DMS153 treated with DMSO at 0.1 percent for 48 hours (cell line): Measurements from ENCODE around the gene DAB1.

ENCODE experiments used
- DNase-seq: peaks from one replicate; lab custom pipeline; 2025; ENCODE audit not compliant: unreplicated experiment; lab: John Stamatoyannopoulos, UW

Gene DAB1

DNA sequence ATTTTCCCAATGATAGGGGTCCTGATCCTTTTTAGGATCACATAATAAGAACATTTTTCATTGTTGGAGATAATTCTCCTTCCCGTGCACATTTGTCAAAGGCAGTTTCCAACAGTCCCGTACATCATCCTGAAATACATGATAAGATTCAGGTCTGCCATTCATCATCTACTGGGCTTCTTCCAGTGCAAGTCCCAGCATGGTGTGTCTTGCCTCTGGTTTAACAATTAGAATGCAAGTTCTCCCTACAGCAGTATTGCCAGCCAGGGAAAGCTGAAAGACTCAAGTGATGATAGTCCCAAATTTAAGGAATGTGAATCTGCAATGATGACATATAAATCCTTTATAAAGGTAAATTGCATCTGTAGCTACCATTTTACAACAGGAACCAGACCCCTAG, 146.2 kb downstream of the DAB1 start:
- DNase-seq: no peak

- DNase-seq: no peak
Observed at GRCh38 chr1:57276918-57277317, 146.9 kb downstream of the DAB1 start.

GRCh38 chr1:57272601-57273000, 151.3 kb downstream of the DAB1 start:
- DNase-seq: no peak

- DNase-seq: no peak
Observed at GRCh38 chr1:57272150-57272549, 151.7 kb downstream of the DAB1 start.

- DNase-seq: no peak
Observed at GRCh38 chr1:57270927-57271698, 152.7 kb downstream of the DAB1 start.

GRCh38 chr1:57269630-57270225, 154.1 kb downstream of the DAB1 start:
- DNase-seq: no peak

GRCh38 chr1:57265104-57265503, 158.8 kb downstream of the DAB1 start:
- no peak for DNase-seq

DNA sequence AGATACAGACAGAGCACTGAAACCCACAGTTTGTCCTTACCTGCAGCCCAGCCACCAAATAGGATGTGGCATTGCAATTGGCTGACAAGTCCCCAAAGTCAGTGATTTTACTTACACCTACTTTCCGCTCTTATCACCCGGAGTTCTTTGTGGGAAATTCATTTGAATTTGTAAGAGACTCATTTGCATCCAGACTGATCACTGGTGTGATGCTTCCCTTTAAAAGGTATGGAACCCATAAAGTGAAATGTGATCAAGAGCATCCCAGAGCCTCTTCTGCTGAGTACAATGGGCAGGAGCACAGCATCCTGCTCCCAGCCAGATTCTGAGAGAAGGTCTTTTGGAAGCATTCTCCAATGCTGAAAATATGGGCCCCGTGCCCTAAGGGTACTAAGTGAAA, 161.4 kb downstream of the DAB1 start:
- DNase-seq: no peak

- DNase-seq: no peak
Observed at GRCh38 chr1:57258557-57259325, 165.1 kb downstream of the DAB1 start.

GRCh38 chr1:57255945-57256344, 167.9 kb downstream of the DAB1 start:
- no peak for DNase-seq

DNA sequence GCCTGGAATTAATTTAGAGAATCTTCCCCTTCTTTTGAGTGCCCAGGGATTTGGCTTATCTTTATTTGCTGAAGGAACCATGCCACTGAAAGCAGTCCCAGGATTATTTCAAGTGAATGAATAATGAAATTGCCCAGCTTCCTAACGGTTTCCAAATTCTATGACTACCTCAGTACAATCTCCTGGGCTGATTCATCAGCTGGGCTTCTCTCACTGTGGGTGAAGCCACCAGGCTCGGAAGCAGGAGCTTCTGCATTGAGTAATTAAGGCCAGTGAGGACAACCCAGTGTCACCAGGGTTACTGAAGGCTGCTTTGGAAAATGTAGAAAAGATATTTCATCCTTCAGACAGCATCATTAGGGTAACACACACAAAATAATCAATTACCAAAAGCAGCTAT, 169.8 kb downstream of the DAB1 start:
- no peak for DNase-seq

GRCh38 chr1:57252597-57253294, 171.1 kb downstream of the DAB1 start:
- DNase-seq: no peak

GRCh38 chr1:57250021-57250420, 173.8 kb downstream of the DAB1 start:
- DNase-seq: no peak

DNA sequence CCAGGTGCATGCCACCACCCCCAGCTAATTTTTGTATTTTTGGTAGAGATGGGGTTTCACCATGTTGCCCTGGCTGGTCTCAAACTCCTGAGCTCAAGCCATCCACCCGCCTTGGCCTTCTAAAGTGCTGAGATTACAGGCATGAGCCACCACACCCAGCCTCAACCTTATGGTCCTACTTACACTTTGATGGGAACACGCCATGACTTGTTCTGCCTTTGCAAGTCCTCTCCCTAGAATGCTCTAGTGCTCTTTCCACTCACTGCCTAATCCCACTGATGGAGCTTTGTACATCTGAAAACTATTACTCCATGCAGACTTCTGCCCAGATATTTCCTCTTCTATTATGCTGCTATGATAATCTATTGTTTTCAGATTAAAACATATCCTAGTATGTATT, 174.3 kb downstream of the DAB1 start:
- DNase-seq: no peak

DNA sequence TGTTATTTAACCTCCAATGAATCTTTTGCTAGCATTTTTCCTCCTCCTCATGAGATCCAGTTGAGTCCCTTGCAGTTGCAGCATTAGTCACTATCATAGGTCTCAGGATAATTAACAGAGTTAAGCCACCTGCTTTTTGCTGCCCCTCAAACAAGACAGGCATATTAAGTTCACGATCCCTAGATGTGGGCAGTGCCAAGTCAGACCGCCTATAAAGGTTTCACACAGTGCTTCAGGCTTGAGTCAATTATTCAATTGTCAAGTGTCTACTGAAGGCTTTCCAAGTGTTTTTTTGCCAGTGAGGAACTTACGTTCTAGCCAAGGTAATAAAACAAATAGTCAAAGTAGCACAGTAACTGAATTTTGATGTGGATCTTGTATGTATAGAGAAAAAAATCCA, 175.0 kb downstream of the DAB1 start:
- DNase-seq: no peak

DNA sequence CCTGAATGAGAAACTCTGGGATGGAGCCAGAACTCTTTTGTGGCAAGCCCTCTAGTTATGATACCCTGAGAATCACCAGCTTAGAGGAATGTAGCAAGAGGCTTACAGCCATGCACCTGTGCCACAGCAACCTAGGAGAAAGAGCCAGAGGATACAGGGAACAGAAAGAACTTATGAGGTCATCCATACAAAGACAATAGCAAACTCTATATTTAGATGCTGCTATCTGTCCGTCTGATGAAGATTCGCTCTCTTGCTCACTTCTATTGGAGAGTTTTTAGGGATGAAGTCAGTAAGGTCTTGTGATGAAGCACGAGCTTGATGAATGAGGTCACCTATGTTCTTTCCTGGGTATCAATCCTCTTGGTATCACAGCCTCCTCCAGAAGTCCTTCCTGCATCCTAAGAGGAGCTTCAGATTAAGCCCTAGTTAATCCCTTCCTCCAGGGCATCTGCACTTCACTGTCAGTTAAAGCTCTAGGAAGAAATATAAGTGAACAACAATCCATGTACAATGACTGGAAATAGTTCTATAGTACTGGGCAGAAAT, 185.6 kb downstream of the DAB1 start:
- no peak for DNase-seq

GRCh38 chr1:57235730-57236510, 187.9 kb downstream of the DAB1 start:
- DNase-seq: no peak

GRCh38 chr1:57234459-57234858, 189.4 kb downstream of the DAB1 start:
- DNase-seq: no peak

DNA sequence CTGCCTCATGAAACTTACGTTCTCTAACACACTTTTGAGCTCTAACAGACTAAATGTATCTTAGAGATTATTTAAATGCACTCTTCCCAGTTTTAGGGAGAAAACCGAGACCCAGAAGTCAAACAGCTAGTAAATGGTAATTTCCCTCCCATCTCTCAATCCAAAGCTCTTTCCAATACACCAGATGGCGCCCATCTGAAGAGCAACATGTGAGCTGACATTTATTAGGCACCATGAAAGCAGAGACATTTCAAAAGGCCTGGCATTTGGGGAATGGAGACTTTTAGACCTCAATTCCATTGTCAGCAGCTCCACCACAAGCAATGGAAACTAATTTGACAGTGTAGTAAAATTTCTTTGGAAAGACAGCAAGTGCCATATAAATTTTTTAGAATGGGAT, 191.4 kb downstream of the DAB1 start:
- no peak for DNase-seq

DNA sequence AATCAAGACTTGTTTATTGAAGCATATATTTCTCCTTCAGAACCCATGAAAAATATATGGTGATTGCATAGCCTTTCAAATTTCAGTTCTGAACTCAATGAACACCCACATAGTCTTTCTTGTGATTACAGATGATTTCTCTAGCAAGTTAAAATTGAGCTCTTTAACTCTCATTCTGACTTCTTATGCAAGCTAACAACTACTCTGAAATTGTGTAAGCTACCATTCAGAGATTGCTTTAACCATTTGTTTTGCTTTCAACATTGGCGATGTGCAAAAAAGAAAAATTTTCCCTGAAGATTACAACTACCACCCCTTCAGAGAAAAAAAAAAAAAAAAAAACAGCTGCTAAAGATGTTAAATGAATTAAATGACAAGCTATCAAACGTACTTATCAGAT, 193.9 kb downstream of the DAB1 start:
- DNase-seq: no peak
